NCI-H2227 (cell line): Measurements from ENCODE around the gene DIP2A.
A peak's percentile ranks its signal among the peaks of the same experiment; 100 is the strongest.
"Not testable (repeated sequence)": the region's sequence is repeated elsewhere in the genome, so short reads cannot be mapped to it uniquely, and the experiment has no call there.

Experiments
- DNase-seq: peaks from one replicate; lab custom pipeline; 2025; ENCODE audit not compliant: unreplicated experiment; lab: John Stamatoyannopoulos, UW

The DIP2A gene

DNA sequence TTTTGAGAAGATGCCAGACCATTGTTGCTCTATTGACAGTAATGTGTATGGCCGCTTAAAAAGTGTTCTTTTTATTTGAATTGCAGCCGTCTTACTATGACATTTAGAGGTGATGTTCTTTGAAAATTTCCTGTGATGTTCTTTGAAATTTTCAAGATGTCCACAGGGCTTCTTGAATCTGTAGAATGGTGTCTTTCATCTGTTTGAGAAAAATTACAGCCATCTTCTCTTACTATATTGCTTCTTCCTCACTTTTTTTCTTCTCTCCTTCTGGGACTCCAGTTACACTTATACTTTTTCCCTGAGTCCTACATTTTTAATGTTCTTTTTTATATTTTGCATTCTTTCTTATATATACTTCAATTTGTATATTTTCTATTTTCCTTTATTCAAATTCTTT lies 57.4 kb downstream of the DIP2A start:
- no peak for DNase-seq

DNA sequence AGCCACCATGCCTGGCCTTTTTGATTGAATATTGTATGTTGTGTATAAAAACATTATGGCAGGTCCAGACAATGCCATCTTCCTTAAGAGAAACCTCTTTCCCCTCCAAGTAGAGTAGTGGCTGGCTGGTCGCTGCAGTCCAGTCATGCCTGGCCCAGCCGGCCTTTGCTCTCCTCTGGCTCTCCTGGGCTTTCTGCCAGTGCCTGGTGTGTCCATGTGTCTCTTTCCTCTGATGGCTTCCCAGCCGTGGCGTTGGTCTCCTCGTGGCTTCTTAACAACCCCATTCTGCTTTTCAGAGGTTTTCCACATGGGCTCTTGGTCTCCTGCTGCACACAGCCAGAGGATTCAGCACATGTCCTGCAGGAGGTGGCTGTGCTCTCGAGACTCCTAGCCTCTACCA lies 58.7 kb downstream of the DIP2A start:
- no peak for DNase-seq

DNA sequence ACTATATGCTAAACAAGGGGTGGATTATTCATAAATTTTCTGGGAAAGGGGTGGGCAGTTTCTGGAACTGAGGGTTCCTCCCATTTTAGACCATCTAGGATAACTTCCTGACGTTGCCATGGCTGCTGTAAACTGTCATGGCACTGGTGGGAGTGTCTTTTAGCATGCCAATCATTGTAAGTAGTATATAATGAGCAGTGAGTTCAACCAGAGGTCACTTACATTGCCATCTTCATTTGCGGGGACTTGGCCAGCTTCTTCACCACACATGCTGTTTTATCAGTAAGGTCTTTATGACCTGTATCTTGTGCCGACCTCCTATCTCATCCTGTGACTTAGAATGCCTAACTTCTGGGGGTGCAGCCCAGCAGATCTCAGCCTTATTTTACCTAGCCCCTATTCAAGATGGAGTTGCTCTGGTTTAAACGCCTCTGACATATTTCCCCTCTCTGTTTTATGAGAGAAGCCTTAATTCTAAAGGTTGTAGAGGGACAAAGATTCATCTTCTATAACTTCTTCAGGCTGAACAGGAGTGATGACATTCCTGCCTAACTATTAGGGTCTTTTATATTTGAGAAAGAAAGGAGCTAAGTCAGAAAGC lies 60.4 kb downstream of the DIP2A start:
- DNase-seq: peak; percentile 45

DNA sequence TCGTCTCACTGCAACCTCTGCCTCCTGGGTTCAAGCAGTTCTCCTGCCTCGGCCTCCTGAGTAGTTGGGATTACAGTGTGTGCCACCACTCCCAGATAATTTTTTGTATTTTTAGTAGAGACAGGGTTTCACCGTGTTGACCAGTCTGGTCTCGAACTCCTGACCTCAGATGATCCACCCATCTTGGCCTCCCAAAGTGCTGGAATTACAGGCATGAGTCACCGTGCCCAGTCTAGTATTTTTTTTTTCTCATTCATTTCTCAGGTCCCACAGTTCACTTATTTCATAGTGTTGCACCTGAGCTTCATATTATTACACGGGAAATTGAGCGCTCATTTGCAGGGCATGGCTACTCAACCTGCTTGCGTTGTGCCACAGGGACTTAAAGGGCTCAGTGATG lies 68.7 kb downstream of the DIP2A start:
- DNase-seq: not testable (repeated sequence)

DNA sequence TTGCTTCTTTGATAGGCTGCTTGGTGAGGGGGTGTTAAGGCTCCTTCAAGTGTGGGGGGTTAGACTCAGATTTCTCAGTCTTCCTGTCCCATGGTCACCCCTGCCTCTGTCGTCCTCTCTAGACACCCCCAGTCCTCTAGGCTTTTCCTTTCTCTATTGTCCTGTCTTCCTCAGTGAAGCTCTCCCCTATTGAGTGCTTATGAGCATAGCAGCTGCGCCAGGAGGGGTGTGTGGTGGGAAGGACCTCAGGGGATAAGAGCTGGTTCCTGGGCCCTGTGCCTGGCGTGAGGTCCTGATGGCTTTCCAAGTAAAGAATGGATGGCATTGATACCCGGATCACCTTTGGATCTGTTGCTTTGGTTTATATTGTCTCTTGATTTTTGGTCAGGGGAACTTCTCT lies 69.1 kb downstream of the DIP2A start:
- DNase-seq: no peak

DNA sequence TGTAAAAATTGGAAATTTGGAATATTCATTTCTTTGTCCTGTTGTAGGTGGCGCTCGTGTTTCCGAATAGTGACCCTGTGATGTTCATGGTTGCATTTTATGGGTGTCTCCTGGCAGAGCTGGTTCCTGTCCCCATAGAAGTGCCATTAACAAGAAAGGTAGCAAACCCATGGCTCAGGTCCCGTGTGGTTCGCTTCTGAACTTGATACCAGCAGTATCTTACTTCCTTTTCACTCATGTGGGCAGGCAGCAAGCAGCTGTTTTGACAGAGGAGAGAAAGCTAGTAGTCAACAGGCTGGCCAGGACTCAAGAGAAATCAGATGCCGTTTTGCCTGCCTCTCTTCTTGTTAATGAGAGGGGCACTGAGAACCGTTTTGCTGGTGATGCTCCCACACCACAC lies 73.4 kb downstream of the DIP2A start:
- DNase-seq: no peak

DNA sequence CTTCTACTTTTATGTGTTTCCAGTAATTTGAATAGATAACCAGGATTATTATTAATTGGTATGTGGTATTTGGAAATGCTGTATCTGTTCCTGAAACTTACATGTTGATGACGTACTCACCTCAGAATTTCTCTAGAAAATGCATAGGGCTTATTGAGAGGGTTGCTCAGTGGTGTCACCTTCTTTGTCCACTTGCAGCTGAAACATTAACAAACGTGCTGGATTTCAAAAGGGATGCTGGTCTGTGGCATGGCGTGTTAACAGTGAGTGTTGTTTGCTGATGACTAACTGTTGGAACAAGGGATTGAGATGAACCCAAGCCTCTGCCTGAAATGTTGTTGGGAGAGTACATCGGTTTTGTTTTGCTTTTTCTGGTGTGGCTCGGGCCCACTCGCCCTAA lies 78.3 kb downstream of the DIP2A start:
- DNase-seq: no peak

DNA sequence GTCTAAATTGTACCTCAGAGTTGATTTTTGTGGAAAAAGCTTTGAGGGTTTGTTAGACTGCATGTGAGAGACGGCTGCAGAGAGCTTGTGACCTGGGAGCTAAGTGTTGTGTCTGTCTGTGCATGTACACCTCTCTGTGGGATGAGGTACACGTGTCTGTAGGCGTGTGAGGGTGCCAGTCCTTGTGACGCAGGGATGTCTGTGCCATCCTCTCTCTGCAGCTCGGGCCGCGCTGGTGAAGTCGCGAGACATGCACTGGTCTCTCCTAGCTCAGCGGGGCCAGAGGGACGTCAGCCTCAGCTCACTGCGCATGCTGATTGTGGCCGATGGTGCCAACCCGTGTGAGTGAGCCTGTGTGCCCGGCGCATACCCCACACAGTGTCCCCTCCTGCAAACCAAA lies 79.6 kb downstream of the DIP2A start:
- no peak for DNase-seq

DNA sequence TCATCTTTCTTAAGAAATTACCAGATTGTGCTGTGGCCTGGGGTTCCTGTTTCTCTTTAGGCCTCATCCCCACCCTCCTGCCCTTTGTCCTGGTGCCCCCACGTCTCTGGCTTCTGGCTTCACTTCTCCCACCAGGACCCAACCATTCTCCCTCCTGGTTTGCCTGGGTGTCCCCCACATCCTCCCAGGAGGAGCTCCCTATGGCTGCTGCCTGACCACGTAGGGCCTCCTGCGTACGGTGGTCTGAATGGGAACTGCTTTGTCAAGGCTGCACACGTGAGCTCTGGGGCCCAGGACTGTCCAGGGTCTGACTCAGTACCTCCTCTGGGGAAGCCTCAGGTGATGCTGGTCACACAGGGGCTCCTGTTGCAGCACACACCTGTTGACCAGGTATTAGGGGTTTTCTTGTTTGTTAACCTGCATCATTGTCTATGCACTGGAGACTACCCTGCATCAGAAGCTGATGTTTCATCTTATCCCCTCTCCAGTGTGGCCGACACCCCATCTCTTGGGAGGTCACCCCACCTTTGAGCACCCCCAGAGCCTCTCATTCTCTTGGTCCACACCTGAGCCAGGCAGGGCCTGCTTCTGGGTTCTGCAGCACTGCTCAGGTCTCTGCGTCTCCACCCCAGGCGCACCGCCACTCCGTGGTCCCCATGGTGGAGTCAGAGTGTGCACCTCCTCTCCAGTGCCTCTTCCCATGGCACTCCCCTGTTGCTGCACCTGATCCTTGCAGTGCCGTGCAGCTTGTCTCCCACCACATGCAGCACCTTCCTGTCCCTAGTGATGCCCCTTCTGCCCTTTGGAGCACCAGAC lies 80.4 kb downstream of the DIP2A start:
- no peak for DNase-seq

DNA sequence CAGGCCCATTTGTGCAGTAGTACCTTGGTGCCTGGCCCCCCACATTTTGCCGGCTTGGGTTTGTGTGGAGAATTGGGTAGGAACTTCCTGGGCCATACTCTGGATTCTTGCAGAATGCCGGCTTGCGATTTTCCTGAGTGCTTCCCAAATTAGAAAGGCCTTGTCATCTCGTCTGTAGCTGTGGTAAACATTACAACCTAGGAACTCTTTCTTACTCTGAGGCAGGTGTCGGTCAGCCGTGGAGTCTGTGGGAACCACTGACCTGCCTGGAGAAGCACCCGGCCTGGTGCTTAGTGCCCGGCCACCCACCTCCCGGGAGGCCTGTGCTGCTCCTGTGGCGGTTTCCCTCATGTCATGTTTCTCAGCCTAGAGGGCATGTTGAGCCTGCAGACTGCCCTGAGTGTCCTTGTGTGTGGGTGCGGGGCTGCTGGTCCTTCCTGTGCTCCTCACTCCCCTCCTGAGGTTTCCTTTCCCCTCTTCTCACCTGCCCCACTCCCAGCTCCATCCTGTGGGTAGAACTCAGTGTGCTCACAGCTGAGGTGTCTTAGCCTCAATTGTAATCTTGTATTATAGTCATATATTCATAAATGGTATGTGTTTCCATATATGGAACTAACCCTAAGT lies 81.5 kb downstream of the DIP2A start:
- DNase-seq: no peak

DNA sequence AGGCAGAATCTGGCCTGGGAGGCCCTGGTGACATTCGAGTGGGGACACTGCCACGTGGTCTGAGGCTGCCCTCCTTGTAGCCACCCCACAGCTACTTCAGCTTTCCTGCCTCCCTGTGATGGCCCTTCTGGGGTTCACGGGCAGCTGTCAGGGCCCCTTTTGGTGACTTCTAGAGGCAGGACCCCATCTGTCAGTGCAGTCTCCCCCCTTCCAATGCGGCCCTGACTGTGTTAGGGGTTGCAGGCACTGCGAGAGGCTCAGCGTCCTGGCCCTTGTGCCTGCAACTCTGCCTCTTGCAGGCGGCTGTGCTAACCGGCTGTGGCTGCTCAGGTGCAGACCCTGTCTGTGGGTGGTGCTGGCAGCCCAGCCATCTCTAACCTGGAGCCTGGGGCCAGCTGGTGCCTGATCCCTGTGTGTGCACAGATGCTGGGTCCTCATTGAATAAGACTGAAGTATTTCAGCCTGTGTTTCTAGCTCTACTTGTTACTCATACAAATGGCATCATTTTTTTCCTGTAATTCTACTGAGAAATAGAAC lies 84.0 kb downstream of the DIP2A start:
- DNase-seq: no peak

DNA sequence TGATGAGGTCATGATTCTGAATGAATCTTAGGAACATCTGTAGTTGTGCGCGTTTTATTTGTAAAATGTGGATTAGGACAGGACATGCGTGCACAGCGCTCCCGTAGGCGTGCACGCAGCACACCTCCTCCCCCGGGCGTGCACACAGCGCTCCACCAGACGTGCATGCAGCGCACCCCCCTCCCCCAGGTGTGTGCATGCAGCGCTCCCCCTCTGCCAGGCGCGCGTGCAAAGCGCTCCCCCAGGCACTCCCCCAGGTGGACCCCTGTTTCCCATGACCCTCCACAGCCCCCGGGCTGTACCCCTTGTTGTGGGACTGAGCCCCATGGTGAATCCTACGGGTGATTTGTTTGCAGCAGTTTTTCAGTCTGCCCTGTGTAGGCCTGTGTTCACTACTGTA lies 84.6 kb downstream of the DIP2A start:
- no peak for DNase-seq

DNA sequence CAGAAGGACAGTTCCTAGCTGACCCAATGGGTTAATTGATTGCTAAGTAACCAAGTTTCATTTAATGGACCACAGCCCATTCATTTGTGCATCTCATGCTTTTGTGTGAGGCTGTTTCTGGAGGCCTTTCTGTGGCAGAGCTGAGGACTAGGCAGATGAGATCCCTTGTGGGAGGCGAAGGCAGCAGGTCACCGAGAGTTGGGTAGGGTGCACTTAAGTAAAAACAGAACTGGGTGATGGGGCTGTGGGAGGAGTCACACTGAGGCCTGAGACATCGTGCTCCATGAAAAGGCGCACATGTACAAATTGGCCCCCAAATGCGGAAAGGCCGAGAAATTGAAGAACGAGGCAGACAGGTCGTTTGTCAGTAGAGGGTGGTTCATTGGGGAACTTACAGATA lies 85.3 kb downstream of the DIP2A start:
- no peak for DNase-seq

DNA sequence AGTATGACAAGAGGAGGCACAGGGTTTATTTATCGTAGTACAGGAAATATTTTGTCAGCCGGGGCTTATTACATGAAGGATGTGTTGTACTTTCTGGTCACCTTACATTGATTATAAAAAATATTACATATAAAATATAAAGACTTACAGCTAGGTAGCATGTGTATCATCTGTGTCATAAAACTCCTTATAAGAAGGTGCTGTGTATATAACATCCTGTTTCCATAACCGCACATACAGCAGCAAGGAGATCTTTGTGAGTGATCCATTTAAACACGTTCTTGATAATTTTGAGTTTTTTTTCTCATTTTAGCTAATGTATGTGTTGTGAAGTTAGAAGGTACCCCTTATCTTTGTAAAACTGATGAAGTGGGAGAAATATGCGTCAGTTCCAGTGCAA lies 86.1 kb downstream of the DIP2A start:
- no peak for DNase-seq

DNA sequence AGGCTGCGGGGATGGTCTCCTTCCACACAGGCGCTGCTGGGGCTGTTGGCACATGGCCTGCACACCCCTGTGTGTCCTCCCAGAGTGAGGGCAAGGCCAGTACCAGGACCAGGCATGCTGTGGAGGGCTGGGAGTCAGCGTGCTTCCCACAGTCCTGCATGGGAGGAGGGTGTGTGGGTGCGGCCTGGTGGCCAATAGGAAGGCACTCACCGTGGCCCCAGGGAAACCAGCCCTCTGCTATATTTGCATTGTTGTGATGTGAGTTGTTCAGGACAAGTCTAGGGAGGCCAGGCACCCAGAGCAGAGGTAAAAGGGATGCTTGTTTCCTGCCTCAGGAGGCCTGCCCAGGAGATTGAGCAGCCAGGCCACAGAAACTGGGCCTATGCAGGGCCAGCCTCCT lies 86.7 kb downstream of the DIP2A start:
- no peak for DNase-seq

DNA sequence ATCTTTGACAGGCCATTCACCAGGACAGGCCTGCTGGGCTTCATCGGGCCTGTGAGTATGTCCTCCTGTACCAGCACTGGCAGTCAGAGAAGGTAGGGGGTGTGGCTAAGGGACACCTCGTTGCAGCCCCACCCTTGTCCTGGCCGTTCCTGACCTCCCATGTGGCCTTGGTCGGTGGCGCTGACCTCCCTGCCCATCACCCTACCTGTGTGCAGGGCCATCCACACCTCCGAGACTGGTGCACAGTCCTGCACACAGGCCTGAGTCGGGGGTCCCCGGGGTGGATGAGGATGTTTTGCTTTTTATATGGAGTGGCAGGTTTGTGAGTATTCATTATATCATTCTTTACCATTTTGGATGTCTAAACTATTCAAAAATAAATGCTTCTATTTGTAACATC lies 87.2 kb downstream of the DIP2A start:
- no peak for DNase-seq

DNA sequence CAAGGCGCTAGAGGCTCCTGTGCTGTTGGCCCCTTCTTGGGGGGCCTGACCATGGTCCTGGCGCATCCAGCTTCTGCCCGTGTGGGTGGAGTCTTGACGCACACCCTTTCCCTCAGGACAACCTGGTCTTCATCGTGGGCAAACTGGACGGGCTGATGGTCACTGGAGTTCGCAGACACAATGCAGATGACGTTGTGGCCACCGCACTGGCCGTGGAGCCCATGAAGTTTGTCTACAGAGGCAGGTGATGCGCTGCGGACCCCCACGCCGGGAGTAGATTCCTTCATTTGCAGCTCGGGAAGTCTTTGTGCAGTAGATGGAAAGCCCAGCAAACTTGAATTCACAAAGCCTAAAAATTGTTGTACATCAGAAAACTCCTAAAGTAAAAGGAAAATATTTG lies 88.1 kb downstream of the DIP2A start:
- DNase-seq: no peak

DNA sequence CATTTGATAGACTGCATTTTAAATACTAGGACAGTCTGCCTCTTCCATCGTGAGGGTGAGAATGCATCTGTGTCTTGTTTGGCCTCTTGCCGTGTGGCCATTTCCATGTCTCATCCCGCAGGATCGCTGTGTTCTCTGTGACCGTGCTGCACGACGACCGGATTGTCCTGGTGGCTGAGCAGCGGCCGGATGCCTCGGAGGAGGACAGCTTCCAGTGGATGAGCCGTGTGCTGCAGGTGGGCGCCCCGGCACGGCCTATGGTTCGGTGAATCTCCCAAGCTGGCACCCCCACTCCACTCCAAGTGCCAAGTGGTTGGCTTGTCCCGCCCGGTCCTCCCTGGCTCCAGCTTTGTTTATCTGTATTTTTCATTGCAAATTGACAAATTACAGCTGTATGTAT lies 91.0 kb downstream of the DIP2A start:
- no peak for DNase-seq

DNA sequence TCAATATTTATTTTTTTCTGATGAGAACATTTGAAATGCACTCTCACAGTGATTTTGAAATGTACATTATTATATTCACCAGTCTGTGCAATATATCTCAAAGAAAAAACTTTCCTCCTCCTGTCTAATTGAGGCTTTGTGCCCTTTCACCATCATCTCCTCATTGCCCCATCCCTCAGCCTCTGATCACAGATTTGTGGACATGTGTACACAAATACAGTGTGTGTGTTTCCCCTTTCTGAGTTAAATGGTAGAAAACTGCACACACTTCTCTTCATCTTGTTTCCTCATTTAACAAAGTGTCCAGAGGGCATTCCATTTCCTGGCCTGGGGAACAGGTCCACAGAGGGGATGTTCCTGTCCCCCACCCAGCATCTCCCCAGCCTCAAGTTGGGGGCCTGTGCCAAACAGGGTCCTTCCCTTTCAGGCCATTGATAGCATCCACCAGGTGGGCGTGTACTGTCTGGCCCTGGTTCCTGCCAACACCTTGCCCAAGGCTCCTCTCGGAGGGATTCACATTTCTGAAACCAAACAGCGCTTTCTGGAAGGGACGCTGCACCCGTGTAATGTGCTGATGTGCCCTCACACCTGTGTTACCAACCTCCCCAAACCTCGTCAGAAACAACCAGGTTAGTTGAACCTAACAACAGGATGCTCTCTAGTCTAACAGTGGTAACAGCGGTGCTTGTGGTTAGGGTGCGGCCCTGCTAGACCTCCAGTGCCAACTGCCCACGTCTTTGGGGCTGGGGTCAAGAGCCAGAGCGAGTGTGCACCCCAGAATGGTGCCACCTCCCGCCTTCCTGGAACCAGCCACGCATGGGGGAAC lies 91.6 kb downstream of the DIP2A start:
- DNase-seq: no peak

DNA sequence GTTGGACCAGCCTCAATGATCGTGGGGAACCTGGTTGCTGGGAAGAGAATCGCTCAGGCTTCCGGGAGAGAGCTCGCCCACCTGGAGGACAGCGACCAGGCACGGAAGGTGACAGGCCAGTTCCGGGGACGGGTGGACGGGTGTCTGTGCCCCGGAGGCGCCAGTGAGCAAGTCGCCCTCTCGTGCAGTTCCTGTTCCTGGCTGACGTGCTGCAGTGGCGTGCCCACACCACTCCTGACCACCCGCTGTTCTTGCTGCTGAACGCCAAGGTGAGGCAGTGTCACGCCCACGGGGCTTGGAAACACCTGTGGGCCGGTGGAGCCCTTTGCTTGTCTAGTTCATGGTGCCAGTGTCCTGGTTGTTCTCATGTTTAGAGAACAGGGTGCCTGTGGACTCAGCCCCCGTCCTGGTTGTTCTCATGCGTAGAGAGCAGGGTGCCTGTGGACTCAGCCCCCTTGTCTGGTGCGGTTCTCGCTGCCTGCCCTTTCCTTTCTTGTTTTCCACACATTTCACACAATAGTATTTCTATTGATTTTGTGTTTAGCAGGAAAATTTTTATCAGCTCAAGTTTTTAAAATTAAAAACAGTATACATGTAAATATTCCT lies 93.0 kb downstream of the DIP2A start:
- no peak for DNase-seq

DNA sequence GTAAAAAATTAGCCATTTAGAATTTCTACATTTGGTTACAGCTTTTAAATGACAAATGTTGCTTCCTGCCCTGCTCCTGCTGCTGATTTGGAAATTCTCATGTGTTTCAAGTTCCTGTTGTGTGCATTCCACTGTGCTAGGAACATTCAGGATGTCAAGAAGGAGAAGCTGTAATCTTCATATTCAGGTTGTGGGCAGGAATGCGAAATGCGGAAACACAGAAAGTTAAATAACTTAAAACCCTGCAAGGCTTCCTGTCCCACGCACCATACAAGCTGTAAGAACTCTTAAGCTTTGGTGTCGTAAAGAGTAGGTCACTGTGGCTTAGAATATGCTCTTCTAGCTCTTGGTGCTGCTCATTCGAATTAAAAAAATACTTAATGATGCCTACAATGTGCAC lies 93.6 kb downstream of the DIP2A start:
- DNase-seq: no peak
